HepG2 (cell line): Measurements from ENCODE around the gene GASK1A. TPM values are rescaled to one million over a fixed set of nuclear protein-coding genes. Genes with fewer than 3 reads are reported as not detected.

Experiments
- BRD4 ChIP-seq: sonication (generic); formaldehyde crosslinking; IDR thresholded peaks from 2 replicates; pipeline ENCODE4 v1.4.0; 2020; ENCODE audit warnings: missing genetic modification reagents
- DPF2 ChIP-seq: sonication (generic); formaldehyde crosslinking; IDR thresholded peaks from 2 replicates; pipeline ENCODE4 v1.4.0; 2020; ENCODE audit warnings: mild to moderate bottlenecking, low read depth, missing genetic modification reagents, borderline replicate concordance
- FOSL1 ChIP-seq: sonication (generic); formaldehyde crosslinking; IDR thresholded peaks from 2 replicates; pipeline ENCODE4 v1.9.0; 2021; ENCODE audit warnings: missing genetic modification reagents, borderline replicate concordance
- HOXA3 ChIP-seq: sonication (generic); formaldehyde crosslinking; IDR thresholded peaks from 2 replicates; pipeline ENCODE4 v1.5.0; 2020; ENCODE audit warnings: missing genetic modification reagents
- MIER2 ChIP-seq: IDR thresholded peaks from 2 replicates; pipeline ENCODE4 v1.6.1; 2016; ENCODE audit warnings: missing biosample characterization, missing genetic modification reagents
- NFKB2 ChIP-seq: sonication (generic); formaldehyde crosslinking; IDR thresholded peaks from 2 replicates; pipeline ENCODE4 v1.4.0; 2020; ENCODE audit warnings: missing genetic modification reagents, borderline replicate concordance
- PCBP1 ChIP-seq: fragments of 200-400 bp; formaldehyde crosslinking; IDR thresholded peaks from 2 replicates; pipeline ENCODE4 v1.6.1; 2017; ENCODE audit warnings: mild to moderate bottlenecking, low read depth, low read length, borderline replicate concordance
- PITX1 ChIP-seq: sonication (generic); formaldehyde crosslinking; IDR thresholded peaks from 2 replicates; pipeline ENCODE4 v1.5.1; 2020; ENCODE audit warnings: mild to moderate bottlenecking, missing genetic modification reagents
- RAD21 ChIP-seq: fragments of 450-650 bp; formaldehyde crosslinking; IDR thresholded peaks from 2 replicates; pipeline ENCODE4 v1.5.0; 2020; ENCODE audit warnings: mild to moderate bottlenecking
- SALL1 ChIP-seq: sonication (generic); formaldehyde crosslinking; IDR thresholded peaks from 2 replicates; pipeline ENCODE4 v1.8.0; 2022; ENCODE audit warnings: mild to moderate bottlenecking, missing genetic modification reagents
- ZBTB7A ChIP-seq: sonication (generic); formaldehyde crosslinking; IDR thresholded peaks from 2 replicates; pipeline ENCODE4 v1.8.0; 2022; ENCODE audit warnings: mild to moderate bottlenecking, missing genetic modification reagents
- ZMYM4 ChIP-seq: sonication (generic); formaldehyde crosslinking; IDR thresholded peaks from 2 replicates; pipeline ENCODE4 v1.8.1; 2023; ENCODE audit warnings: mild to moderate bottlenecking, missing genetic modification reagents
- ZNF17 ChIP-seq: sonication (generic); formaldehyde crosslinking; IDR thresholded peaks from 2 replicates; pipeline ENCODE4 v1.5.0; 2020; ENCODE audit warnings: mild to moderate bottlenecking, missing genetic modification reagents
- ZNF564 ChIP-seq: sonication (generic); formaldehyde crosslinking; IDR thresholded peaks from 2 replicates; pipeline ENCODE4 v1.8.1; 2023; ENCODE audit warnings: mild to moderate bottlenecking, missing genetic modification reagents
- ZNF607 ChIP-seq: sonication (generic); formaldehyde crosslinking; IDR thresholded peaks from 2 replicates; pipeline ENCODE4 v1.5.1; 2020; ENCODE audit warnings: missing genetic modification reagents, mild to moderate bottlenecking, borderline replicate concordance
- ZSCAN29 ChIP-seq: sonication (generic); formaldehyde crosslinking; conservative IDR thresholded peaks from 2 replicates; pipeline ENCODE4 v1.4.0; 2020; ENCODE audit warnings: mild to moderate bottlenecking, missing genetic modification reagents
- polyA plus RNA-seq, 8 experiments: library from polyadenylated mRNA; depleted of rRNA in 3 of 8; stranded (reverse) in 7 of 8; unstranded in 1 of 8; fragments of >200 nt; fragmentation: Illumina TruSeq in 4 of 8; extraction: Trizol in 4 of 8; gene quantifications; 2 replicates each; pipeline versions ENCODE4 v1.2.1 to v1.2.3, GENCODE V29; 2011 to 2016; ENCODE audit warnings: low read depth in 4 of 8, missing spikeins in 1 of 8, mixed read lengths in 1 of 8; ENCODE audit not compliant: insufficient read depth in 1 of 8
- total RNA-seq, 5 experiments: library from RNA; depleted of rRNA; stranded (reverse); fragments of >200 nt; fragmentation: Illumina TruSeq; extraction: Trizol; gene quantifications; 2 replicates each; pipeline ENCODE4 v1.2.3, GENCODE V29; 2016; ENCODE audit warnings: low read depth in 1 of 5
- TF ChIP-seq, protein P1 (sequence below): sonication (generic); formaldehyde crosslinking; IDR thresholded peaks from 2 replicates; pipeline ENCODE4 v1.8.1; 2023; ENCODE audit warnings: mild to moderate bottlenecking, inconsistent platforms, moderate library complexity, missing genetic modification reagents, borderline replicate concordance
- TF ChIP-seq, protein P2 (sequence below): sonication (generic); formaldehyde crosslinking; IDR thresholded peaks from 2 replicates; pipeline ENCODE4 v1.8.1; 2022; ENCODE audit warnings: mild to moderate bottlenecking, missing genetic modification reagents
- TF ChIP-seq, protein P3 (sequence below): sonication (generic); formaldehyde crosslinking; IDR thresholded peaks from 2 replicates; pipeline ENCODE4 v1.4.0; 2020; ENCODE audit warnings: low read depth, mild to moderate bottlenecking, missing genetic modification reagents
- TF ChIP-seq, protein P4 (sequence below): sonication (generic); formaldehyde crosslinking; IDR thresholded peaks from 2 replicates; pipeline ENCODE4 v1.4.0; 2020; ENCODE audit warnings: missing genetic modification reagents
- TF ChIP-seq, protein P5 (sequence below), 2 experiments: sonication (generic) in 1 of 2; formaldehyde crosslinking in 1 of 2; IDR thresholded peaks; 2 replicates each; pipeline versions ENCODE4 v1.4.0 to v1.6.1; 2016 to 2020; ENCODE audit warnings: borderline replicate concordance in 1 of 2, low read depth in 1 of 2, mild to moderate bottlenecking in 1 of 2, missing genetic modification reagents in 1 of 2

The GASK1A gene
- total and polyA plus RNA-seq, 2 of the 13 experiments (the other 11 are each of a cell fraction or from before 2014, with no cell fraction given) = not detected

DNA sequence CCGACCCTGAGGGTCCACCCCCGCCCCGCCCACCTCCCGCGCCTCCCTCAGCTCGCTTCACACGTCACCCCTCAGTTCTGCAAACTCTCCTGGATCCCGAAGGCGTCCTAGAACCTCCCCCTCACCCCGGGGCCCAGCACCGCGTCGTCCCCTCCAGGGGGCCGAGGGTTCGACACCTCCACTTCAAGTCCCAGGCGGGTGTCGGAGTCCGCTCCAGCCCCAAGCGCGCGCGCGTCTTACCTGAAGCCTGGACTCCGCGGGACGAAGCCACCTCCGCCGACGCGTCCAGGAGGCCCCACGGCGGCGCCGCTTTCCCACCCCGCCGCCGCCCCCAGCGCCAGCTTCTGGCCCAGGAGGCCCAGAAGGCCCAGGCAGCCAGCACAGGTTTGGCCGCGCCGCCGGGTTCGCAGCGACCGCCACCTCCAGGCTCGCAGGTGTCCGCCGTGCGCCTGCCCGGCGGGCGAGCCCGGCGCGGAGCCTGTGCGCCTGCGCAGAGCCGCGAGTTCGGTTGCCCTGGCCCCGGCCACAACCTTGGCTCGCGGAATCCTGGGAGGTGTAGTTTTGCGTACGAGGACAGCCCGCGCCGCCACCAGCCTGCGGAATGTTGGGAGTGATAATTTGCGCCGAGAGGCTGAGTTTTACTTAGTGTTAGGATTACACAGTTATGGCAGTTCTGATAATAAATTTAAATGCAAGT is 126.6 kb downstream of the GASK1A start, which contains the start of gene POMGNT2 (continued):
- TF ChIP-seq, protein P1, sequence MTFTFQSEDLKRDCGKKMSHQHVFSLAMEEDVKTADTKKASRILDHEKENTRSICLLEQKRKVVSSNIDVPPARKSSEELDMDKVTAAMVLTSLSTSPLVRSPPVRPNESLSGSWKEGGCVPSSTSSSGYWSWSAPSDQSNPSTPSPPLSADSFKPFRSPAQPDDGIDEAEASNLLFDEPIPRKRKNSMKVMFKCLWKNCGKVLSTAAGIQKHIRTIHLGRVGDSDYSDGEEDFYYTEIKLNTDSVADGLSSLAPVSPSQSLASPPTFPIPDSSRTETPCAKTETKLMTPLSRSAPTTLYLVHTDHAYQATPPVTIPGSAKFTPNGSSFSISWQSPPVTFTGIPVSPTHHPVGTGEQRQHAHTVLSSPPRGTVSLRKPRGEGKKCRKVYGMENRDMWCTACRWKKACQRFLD = 0 out of 2 replicates have a peak, but pooled peaks have one; percentile 27
- TF ChIP-seq ZNF17 (CRISPR knock-in tag) (no peak), NFKB2 (CRISPR knock-in tag) (peak; percentile 13; the same call in 1 of the 2 replicates), PITX1 (no peak), ZBTB7A (CRISPR knock-in tag) (no peak), ZMYM4 (CRISPR knock-in tag) (peak; percentile 59; the same call in 1 of the 2 replicates), BRD4 (CRISPR knock-in tag) (no peak), HOXA3 (CRISPR knock-in tag) (peak; percentile 18; the same call in 1 of the 2 replicates), ZNF564 (0 out of 2 replicates have a peak, but pooled peaks have one; percentile 67), RAD21 (CRISPR knock-in tag) (peak; percentile 41), FOSL1 (CRISPR knock-in tag) (no peak), PCBP1 (no peak), ZSCAN29 (CRISPR knock-in tag) (no peak), DPF2 (CRISPR knock-in tag) (no peak), MIER2 (CRISPR knock-in tag) (no peak), ZNF607 (CRISPR knock-in tag) (no peak), SALL1 (peak; percentile 25; the same call in 1 of the 2 replicates)
- TF ChIP-seq, protein P2, sequence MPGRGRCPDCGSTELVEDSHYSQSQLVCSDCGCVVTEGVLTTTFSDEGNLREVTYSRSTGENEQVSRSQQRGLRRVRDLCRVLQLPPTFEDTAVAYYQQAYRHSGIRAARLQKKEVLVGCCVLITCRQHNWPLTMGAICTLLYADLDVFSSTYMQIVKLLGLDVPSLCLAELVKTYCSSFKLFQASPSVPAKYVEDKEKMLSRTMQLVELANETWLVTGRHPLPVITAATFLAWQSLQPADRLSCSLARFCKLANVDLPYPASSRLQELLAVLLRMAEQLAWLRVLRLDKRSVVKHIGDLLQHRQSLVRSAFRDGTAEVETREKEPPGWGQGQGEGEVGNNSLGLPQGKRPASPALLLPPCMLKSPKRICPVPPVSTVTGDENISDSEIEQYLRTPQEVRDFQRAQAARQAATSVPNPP (CRISPR knock-in tag) = no peak
- TF ChIP-seq, protein P3, sequence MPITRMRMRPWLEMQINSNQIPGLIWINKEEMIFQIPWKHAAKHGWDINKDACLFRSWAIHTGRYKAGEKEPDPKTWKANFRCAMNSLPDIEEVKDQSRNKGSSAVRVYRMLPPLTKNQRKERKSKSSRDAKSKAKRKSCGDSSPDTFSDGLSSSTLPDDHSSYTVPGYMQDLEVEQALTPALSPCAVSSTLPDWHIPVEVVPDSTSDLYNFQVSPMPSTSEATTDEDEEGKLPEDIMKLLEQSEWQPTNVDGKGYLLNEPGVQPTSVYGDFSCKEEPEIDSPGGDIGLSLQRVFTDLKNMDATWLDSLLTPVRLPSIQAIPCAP = no peak
- TF ChIP-seq, protein P4, sequence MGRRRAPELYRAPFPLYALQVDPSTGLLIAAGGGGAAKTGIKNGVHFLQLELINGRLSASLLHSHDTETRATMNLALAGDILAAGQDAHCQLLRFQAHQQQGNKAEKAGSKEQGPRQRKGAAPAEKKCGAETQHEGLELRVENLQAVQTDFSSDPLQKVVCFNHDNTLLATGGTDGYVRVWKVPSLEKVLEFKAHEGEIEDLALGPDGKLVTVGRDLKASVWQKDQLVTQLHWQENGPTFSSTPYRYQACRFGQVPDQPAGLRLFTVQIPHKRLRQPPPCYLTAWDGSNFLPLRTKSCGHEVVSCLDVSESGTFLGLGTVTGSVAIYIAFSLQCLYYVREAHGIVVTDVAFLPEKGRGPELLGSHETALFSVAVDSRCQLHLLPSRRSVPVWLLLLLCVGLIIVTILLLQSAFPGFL (CRISPR knock-in tag) = no peak
- TF ChIP-seq, protein P5, sequence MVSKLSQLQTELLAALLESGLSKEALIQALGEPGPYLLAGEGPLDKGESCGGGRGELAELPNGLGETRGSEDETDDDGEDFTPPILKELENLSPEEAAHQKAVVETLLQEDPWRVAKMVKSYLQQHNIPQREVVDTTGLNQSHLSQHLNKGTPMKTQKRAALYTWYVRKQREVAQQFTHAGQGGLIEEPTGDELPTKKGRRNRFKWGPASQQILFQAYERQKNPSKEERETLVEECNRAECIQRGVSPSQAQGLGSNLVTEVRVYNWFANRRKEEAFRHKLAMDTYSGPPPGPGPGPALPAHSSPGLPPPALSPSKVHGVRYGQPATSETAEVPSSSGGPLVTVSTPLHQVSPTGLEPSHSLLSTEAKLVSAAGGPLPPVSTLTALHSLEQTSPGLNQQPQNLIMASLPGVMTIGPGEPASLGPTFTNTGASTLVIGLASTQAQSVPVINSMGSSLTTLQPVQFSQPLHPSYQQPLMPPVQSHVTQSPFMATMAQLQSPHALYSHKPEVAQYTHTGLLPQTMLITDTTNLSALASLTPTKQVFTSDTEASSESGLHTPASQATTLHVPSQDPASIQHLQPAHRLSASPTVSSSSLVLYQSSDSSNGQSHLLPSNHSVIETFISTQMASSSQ (IDR thresholded peaks at IDR 0.05; ENCODE audit: low read depth) = no peak
- TF ChIP-seq, protein P5 (CRISPR knock-in tag; IDR thresholded peaks at IDR 0.05; ENCODE audit: borderline replicate concordance) = no peak; the same call in 1 of the 2 replicates
